D721Med (cell line): ENCODE results near the gene ATP6V0D1.

Source experiments
- DNase-seq: peaks from one replicate; pipeline ENCODE4 v3.0.0; 2011; ENCODE audit warnings: low spot score; ENCODE audit not compliant: insufficient read length
- FAIRE-seq: peaks from 2 replicates; lab custom pipeline; 2011; peaks lifted over from hg19 to GRCh38; lab: Jason Lieb, UNC
- CTCF ChIP-seq: IDR thresholded peaks from 2 replicates; pipeline ENCODE4 v1.5.1; 2012; ENCODE audit warnings: mild to moderate bottlenecking, control low read depth; ENCODE audit not compliant: insufficient read depth; ENCODE audit errors: missing control alignments

The ATP6V0D1 gene

DNA sequence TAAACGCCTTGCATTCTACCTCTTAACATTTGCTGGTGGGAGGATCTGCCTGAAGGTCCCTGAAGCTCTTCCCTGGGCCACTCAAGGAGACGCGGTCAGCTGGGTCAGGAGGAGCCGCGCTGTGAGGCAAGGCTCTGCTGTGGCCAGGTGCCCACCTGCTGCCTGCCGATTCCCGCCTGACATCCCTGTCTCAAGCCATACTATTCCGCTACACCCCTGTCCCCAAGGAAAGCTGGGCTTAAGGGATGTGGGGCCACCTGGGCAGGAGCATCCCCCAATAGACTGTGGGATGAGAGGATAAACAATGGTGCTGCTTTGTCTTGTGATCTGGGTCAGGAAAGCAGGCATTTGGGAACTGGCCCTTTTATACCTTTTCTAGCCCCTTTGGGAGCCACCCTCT, 92.8 kb downstream of the ATP6V0D1 start:
- TF ChIP-seq CTCF = no peak
- FAIRE-seq = no peak
- no peak for DNase-seq
